Urothelium cell line (cell line): ENCODE measurements around the gene SLC17A4.
"Not testable (repeated sequence)": the region's sequence is repeated elsewhere in the genome, so short reads cannot be mapped to it uniquely, and the experiment has no call there.

ENCODE experiments used
- DNase-seq: peaks from one replicate; pipeline ENCODE4 v3.0.0; 2011; ENCODE audit warnings: low spot score, mixed read lengths
- FAIRE-seq: peaks from 2 replicates; lab custom pipeline; 2011; peaks lifted over from hg19 to GRCh38; lab: Jason Lieb, UNC

Gene SLC17A4

DNA sequence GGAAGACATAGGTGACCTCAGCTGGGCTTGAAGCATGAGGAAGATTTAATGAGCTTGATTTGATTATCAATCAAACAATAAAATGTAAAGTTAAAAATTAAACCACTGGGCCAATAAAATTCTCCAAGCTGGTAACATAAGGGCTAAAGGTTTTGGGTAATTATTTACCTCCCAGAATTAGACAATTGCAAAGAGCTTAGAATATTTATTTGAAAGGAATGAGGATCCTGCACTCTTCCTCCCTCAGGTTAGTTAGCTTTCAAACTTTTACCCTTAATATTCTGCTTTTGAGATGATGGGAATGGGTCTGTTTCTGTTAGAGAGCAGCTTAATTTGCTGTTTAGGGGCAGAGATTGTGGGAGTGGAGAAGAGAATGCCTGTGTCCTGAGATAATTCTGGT lies at the start of gene SLC17A4:
SLC17A4 (plus strand) TSS at position 208 of the 400 bp plus-strand sequence. CDS start 7,221 bp downstream, outside the sequence.
- no peak for DNase-seq
- no peak for FAIRE-seq

DNA sequence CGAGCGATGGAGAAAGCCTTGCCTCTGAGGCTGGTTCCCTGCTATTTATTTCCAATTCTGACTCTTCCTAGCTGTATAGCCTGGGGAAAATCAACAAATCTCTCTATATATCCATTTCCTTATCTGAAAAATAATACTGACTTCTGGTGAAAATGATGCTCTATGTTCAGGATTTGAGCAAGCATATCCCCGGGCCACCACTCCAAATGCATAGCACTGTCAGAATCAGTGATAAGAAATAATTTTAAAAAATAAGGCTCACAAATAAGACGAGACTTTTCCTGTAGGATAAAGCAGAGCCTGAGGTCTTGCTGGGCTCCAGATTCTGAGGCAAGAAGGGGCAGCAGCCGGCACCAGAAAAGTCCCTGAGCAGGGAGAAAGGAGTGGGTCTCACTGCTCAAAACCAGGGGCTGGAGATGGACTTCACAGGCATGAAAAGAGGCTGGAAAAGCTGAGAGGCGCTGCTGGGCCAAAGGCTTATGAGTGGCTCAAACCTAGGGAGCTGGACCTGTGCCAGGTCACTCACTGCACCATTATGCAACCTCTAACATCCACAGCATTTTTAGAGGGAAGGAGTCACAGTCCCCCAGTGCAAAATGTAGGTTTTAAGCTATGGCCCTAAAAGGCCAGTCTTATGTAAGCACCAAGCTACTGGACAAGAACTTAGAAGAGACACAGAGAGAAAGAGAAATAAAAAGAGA lies 48.1 kb upstream of the SLC17A4 start:
- no peak for FAIRE-seq
- DNase-seq: no peak

DNA sequence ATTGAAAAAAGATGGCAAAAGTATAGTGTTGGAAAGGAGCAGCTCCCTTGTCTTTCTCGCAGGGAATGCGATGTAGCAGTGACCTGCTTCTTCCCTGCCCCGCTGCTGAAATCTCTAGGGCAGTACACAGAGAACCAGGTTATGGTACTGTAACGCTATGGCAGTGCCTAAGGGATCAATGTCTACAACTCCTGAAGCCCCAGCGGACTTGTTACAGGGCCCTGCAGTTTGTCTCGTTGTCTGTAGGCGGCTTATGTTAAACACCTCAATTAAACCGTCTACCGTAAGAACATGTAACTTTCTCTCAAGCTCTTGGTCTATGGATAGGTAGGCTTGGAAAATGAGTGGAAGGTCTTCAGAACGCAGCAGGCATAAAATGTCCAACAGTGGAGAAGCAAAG lies 44.8 kb upstream of the SLC17A4 start:
- DNase-seq (no peak), FAIRE-seq (no peak)

DNA sequence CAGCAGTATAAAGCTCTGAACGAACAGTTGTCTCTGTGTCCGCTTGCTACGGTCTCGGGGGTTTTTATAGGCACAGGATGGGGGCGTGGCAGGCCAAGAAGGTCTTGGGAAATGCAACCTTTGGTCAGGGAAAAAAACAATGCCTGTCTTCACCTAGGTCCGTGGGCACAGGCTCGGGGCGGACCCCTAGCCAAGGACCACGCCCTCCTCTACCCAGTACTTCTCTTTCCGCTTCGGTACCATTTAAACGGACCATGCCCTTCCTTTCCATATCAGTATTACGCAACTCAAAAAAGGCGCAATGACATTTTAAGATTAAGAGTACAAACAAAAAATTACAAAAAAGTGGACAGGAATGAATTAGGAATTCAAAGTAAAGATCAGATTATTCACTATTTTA lies 44.3 kb upstream of the SLC17A4 start:
- DNase-seq (no peak), FAIRE-seq (no peak)

DNA sequence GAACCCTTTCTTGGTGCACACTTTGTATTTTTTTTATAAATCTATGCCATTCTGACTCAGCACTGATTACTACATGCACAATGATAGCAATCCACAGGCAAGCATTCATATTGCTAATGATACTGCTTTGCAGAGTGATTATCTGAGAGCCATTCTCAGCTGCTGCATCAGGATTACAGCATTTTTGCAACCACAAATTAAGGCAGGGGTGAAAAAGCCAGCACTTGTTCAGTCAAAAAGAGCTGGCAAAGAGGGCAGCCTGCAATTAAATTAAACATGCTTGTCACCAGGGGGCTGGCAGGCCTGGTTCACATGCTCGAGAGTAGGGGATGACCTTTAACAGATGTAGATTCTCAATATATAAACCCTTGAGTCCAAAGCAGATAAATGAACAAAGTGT lies 40.7 kb upstream of the SLC17A4 start:
- no peak for DNase-seq
- FAIRE-seq: no peak

GRCh38 chr6:25714765-25715164 lies 39.8 kb upstream of the SLC17A4 start:
- DNase-seq: no peak
- FAIRE-seq: no peak

DNA sequence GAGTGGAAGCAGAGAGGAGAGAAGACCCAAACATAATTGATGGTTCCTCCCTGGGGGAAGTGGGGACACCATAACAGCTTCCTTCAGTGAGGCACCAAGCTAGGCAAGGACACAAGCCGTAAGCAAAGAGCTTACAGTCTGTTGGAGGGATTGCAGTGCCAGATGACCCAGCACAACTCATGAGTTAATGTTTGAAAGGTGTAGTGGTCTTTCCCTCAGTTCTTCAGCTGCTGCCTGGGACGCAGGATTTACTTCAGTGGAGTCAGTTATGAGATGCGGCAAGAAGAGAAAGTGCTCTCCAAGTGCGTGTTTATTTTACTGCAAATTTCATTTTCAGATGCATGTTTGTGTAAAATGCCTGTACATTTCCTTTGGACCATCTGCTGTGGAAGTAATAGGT lies 38.7 kb upstream of the SLC17A4 start:
- FAIRE-seq (no peak), DNase-seq (no peak)

GRCh38 chr6:25717866-25718740 lies 36.4 kb upstream of the SLC17A4 start:
- DNase-seq: no peak
- no peak for FAIRE-seq

DNA sequence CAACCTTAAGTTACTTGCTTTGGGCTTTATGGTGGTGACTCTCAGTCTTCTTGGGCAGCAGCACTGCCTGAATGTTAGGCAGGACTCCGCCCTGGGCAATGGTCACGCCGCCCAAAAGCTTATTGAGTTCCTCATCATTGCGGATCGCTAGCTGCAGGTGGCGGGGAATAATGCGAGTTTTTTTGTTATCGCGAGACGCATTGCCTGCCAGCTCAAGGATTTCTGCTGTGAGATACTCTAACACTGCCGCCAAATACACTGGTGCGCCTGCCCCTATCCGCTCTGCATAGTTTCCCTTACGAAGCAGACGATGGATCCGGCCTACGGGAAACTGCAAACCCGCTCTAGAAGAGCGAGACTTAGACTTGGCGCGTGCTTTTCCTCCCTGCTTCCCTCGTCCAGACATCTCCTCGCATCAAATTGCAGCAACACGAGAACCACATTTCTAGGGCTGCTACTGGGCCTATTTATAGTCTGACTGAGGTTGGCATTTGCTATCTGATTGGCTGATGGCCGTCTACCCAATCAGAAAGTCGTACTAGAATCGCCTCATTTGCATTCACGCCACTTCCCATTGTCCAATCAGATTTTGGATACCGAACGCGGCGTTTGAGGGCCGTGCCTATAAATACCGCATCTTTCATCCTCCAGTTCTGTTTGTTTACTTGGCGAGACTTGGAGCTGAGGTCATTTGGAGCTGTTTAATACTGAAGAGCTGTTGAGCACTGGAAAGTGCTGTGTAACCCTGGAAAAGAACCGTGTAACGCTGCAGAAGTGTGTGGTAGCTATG lies 28.2 kb upstream of the SLC17A4 start:
- no peak for FAIRE-seq
- DNase-seq: no peak

- no peak for DNase-seq
- no peak for FAIRE-seq
Measured at GRCh38 chr6:25727028-25727427, 27.5 kb upstream of the SLC17A4 start.

DNA sequence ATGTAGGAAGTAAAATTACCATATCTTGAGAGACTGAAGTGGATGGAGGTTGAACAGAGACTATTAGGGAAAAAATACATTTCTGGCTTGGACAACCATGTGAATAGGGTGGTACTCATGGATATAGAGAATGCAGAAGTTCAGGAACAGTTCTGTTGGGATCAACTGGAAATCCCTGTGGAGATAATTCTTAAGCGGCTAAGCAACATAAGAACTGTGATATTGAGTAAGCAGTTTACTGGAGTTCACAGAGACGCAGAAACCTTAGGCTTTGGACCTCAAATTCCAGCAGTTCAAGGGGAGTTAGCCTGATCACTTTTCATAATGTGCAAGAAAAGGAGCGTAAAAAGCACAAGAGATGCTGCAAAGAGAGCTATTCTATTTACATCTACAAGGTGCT lies 23.6 kb upstream of the SLC17A4 start:
- FAIRE-seq (no peak), DNase-seq (no peak)

GRCh38 chr6:25731721-25732120 lies 22.8 kb upstream of the SLC17A4 start:
- DNase-seq: no peak
- no peak for FAIRE-seq

DNA sequence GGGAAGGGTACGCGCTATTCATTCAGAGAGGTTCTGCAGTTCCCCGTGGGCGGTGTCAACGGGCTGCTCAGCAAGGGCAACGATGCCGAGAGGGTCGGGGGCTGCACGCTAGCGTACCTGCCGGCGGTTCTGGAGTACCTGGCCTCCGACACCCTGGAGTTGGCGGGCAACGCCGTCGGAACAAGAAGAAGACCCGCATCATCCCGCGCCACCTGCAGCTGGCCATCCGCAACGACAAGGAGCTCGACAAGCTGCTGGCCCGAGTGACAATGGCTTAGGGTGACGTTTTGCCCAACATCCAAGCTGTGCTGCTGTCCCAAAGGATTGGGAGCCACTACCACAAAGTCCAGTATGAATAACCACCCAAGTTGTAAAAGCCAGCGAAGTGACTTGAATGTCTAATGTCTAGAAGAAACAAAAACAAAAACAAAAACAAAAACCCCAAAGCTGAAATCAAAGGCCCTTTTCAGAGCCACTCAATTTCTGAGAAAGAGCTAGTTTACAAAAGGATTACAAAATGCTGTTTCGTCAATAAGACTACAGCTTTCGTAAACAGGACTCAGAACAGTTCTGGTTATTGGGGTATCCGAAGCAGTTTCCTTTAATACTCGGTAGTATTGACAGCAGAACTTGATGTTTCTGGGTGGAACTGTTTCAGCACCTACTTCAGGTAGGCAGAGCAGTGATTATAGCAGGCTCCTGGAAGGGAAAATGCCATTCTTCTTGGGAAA lies 21.9 kb upstream of the SLC17A4 start:
- DNase-seq: no peak
- no peak for FAIRE-seq

DNA sequence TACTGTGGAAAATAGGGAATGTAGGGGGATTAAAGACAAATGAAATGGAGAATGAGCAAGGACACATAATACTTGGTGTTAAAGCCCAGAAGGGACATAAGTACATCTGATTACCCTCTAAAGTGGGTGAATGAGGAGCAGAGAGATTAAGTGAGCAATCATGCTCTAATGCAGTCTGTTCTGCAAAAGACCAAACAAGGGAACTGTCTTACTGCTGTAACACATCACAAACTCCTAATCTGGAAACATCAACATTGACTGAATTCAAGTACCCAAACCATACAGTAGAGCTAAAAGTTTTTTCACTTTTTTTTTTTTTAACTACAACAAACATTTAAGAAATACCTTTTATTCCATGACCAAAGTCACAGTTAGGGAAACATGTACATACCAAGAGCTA lies 19.3 kb upstream of the SLC17A4 start:
- FAIRE-seq: no peak
- no peak for DNase-seq

GRCh38 chr6:25743868-25744267 lies 10.7 kb upstream of the SLC17A4 start:
- FAIRE-seq (no peak), DNase-seq (no peak)

- FAIRE-seq: no peak
Measured at GRCh38 chr6:25745836-25746235, 8.7 kb upstream of the SLC17A4 start.

DNA sequence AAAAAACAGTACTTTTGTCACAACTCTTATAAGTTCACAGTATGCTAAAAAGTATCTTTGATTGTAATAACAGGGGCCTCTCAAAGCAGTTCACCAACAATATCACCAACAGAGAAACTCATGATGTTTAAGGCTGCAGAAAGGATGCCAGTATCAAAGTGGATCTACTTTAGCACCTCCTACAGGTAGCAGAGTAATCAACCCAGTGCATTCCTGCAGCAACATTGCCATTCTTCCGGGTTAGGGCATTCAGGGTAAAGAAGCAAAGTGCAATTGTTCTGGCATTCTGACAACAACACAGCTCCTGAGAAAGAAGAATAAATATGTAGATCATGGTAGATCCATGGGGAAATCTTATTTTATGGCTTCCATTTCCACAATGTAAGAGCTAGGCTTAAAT lies 7.6 kb upstream of the SLC17A4 start:
- FAIRE-seq (no peak), DNase-seq (no peak)

More at GRCh38 chr6:25745836-25746235, 8.7 kb upstream of the SLC17A4 start:
- no peak for DNase-seq

DNA sequence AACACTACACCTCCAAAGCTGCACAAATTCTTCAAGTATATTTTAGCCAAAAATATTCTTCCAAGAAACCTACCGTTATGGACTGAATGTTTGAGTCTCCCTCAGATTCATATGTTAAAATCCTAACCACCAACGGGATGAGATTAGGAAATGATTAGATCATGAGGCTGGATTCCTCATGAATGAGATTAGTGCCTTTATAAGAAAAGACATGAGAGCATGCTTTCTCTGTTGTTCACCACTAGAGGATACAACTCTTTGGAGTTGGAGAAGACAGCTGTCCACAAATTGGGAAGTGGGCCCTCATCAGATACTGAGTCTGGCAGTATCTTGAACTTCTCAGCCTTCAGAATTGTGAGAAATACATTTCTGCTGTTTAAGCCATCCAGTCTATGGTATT lies 7.1 kb upstream of the SLC17A4 start:
- FAIRE-seq (no peak), DNase-seq (no peak)

- no peak for DNase-seq
- FAIRE-seq: no peak
Measured at GRCh38 chr6:25748049-25748448, 6.5 kb upstream of the SLC17A4 start.

DNA sequence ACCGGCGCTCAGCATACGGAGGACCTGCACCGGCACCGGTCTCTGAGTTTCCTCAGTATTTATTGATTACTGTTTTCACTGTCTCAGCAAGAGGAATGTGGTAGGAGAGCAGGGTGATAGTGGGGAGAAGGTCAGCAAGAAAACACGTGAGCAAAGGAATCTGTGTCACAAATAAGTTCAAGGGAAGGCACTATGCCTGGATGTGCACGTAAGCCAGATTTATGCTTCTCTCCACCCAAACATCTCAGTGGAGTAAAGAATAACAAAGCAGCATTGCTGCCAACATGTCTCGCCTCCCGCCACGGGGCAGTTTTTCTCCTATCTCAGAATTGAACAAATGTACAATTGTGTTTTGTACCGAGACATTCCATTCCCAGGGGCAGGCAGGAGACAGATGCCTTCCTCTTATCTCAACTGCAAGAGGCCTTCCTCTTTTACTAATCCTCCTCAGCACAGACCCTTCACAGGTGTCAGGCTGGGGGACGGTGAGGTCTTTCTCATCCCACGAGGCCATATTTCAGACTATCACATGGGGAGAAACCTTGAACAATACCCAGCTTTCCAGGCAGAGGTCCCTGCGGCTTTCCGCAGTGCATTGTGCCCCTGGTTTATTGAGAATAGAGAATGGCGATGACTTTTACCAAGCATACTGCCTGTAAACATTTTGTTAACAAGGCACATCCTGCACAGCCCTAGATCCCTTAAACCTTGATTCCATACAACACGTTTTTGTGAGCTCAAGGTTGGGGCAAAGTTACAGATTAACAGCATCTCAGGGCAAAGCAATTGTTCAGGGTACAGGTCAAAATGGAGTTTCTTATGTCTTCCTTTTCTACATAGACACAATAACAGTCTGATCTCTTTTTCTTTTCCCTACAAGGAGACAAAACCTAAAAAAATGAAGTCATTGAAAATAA lies 5.7 kb upstream of the SLC17A4 start:
- not testable (repeated sequence) for FAIRE-seq, DNase-seq
